ENCODE measurements around the gene PAOX. TPM values are rescaled to one million over a fixed set of nuclear protein-coding genes. Genes with fewer than 3 reads are reported as not detected.
A peak's percentile ranks its signal among the peaks of the same experiment; 100 is the strongest.

The PAOX gene
- total RNA-seq, 1 donor: 7.8 TPM

GRCh38 chr10:133355266-133355665 is 23.8 kb upstream of the PAOX start:
- TF ChIP-seq, protein P1, sequence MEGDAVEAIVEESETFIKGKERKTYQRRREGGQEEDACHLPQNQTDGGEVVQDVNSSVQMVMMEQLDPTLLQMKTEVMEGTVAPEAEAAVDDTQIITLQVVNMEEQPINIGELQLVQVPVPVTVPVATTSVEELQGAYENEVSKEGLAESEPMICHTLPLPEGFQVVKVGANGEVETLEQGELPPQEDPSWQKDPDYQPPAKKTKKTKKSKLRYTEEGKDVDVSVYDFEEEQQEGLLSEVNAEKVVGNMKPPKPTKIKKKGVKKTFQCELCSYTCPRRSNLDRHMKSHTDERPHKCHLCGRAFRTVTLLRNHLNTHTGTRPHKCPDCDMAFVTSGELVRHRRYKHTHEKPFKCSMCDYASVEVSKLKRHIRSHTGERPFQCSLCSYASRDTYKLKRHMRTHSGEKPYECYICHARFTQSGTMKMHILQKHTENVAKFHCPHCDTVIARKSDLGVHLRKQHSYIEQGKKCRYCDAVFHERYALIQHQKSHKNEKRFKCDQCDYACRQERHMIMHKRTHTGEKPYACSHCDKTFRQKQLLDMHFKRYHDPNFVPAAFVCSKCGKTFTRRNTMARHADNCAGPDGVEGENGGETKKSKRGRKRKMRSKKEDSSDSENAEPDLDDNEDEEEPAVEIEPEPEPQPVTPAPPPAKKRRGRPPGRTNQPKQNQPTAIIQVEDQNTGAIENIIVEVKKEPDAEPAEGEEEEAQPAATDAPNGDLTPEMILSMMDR (IDR thresholded peaks at IDR 0.05; ENCODE audit: insufficient read depth, low read depth, low read length): no peak
- no peak overlapping the region for H3K4me3 ChIP-seq (ENCODE audit: low read depth, low read length)
- DNase-seq (ENCODE audit: low read depth): no peak

DNA sequence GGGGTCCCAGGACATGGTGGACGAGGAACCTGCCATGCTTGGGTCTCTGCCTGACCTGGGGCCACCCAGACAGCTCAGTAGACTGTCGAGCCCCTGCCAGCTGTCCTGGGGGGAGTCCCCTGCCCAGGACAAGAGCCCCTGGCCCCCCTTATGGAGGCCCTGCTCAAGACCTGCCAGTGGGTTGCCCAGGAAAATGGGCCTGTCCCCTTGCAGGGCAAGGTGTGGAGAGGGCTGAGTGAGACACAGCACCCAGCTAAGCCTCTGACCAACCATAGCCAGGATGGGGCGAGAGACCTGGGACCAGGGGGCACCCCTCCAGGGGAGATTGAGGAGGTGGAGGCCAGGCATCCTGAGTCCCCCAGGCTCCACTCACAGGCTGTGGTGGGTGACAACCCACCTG is 23.1 kb upstream of the PAOX start:
- TF ChIP-seq, protein P1 (IDR thresholded peaks at IDR 0.05; ENCODE audit: insufficient read depth, low read depth, low read length): no peak
- no peak for DNase-seq (ENCODE audit: low read depth)
- H3K4me3 ChIP-seq (ENCODE audit: low read depth, low read length): no peak overlapping the region

GRCh38 chr10:133356549-133357284 is 22.3 kb upstream of the PAOX start:
- DNase-seq (ENCODE audit: low read depth): no peak
- peak overlapping the region; percentile 60 for H3K4me3 ChIP-seq (ENCODE audit: low read depth, low read length)
- TF ChIP-seq, protein P1 (IDR thresholded peaks at IDR 0.05; ENCODE audit: insufficient read depth, low read depth, low read length): no peak

DNA sequence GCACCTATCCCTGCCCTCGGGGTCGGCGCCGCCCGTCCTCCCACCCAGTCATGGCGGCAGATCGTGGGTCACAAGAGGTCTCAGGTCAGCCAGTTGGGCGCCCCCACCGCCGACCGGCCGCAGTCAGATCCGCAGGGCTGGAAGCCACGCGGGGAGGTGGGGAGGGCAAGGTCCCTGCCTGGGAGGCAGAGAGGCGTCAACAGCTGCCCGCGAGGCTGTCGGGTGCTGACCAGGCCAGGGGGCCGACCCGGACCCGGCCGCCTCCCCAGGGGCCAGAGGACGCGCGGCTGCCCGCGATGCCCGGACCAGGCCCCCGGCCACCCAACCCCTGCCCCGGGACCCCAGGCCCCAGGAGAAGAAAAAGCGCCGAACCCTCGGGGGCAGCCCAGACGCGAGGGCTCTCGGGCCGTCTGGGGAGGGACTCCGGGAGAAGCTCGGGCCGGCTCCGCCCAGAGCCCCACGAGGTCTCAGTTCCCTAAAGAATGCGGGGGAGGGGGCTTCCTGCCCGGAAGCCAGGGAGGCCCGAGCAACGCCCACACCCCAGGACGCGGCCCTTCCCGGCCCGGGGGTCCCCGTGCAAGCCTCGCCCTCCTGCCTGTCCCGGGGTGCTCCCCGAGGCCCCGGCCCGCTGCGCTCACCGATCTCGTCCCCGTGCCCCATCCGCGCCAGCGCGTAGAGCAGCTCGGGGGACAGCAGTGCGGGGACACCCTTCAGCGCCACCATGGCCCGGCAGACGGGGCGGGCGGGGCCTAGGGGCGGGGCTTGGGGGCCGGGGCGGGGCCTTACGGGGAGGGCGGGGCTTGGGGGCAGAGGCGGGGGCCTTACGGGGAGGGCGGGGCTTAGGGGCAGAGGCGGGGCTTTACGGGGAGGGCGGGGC is 21.5 kb upstream of the PAOX start, which contains the start of gene FUOM:
FUOM (minus strand) TSS at position 735 of the 877 bp plus-strand sequence; CDS start at position 723, 12 bp downstream.
- TF ChIP-seq, protein P1 (IDR thresholded peaks at IDR 0.05; ENCODE audit: insufficient read depth, low read depth, low read length): no peak
- peak within 1 kb of the TSS; percentile 60 for H3K4me3 ChIP-seq (ENCODE audit: low read depth, low read length)
- peak; percentile 56 for DNase-seq (ENCODE audit: low read depth)

GRCh38 chr10:133358162-133358924 is 20.7 kb upstream of the PAOX start:
- H3K4me3 ChIP-seq (ENCODE audit: low read depth, low read length): no peak overlapping the region
- peak; percentile 8 for DNase-seq (ENCODE audit: low read depth)
- TF ChIP-seq, protein P1 (IDR thresholded peaks at IDR 0.05; ENCODE audit: insufficient read depth, low read depth, low read length): no peak

- no peak for DNase-seq (ENCODE audit: low read depth)
- TF ChIP-seq, protein P1 (IDR thresholded peaks at IDR 0.05; ENCODE audit: insufficient read depth, low read depth, low read length): no peak
- no peak overlapping the region for H3K4me3 ChIP-seq (ENCODE audit: low read depth, low read length)
These were observed 20.1 kb upstream of the PAOX start for GRCh38 chr10:133358925-133359310.
